HFF-Myc (cell line): ENCODE data around the gene SREBF2.

Experiments
- DNase-seq: peaks from one replicate; pipeline ENCODE4 v3.0.0-alpha.2; 2011; ENCODE audit warnings: low read depth; ENCODE audit errors: extremely low read depth
- H3K4me3 ChIP-seq: replicated peaks from 2 replicates; pipeline ENCODE4 v1.5.1; 2011; ENCODE audit warnings: low read depth, mild to moderate bottlenecking, control low read depth, low read length
- CTCF ChIP-seq: IDR thresholded peaks from 2 replicates; pipeline ENCODE4 v1.5.1; 2012; ENCODE audit warnings: mild to moderate bottlenecking, low read depth, low read length, control low read depth; ENCODE audit errors: missing control alignments

The SREBF2 gene

GRCh38 chr22:41899992-41900651, 67.2 kb downstream of the SREBF2 start:
- no peak overlapping the region for H3K4me3 ChIP-seq
- DNase-seq = no peak
- TF ChIP-seq CTCF = no peak

- TF ChIP-seq CTCF = no peak
- no peak for DNase-seq
- no peak overlapping the region for H3K4me3 ChIP-seq
Observed at GRCh38 chr22:41900652-41901312, 67.9 kb downstream of the SREBF2 start.

- no peak overlapping the region for H3K4me3 ChIP-seq
- no peak for TF ChIP-seq CTCF
- DNase-seq = no peak
Observed at GRCh38 chr22:41902016-41902415, 69.1 kb downstream of the SREBF2 start.

- DNase-seq = no peak
- H3K4me3 ChIP-seq = no peak overlapping the region
- TF ChIP-seq CTCF = no peak
Observed at GRCh38 chr22:41902932-41903421, 70.1 kb downstream of the SREBF2 start.

- no peak for DNase-seq
- TF ChIP-seq CTCF = no peak
- no peak overlapping the region for H3K4me3 ChIP-seq
Observed at GRCh38 chr22:41904450-41905410, 71.8 kb downstream of the SREBF2 start.

- H3K4me3 ChIP-seq = no peak overlapping the region
- no peak for TF ChIP-seq CTCF
- DNase-seq = no peak
Observed at GRCh38 chr22:41905411-41906202, 72.7 kb downstream of the SREBF2 start.
